Activated T-cell treated with anti-CD3 and anti-CD28 coated beads for 24 hours (primary cell): ENCODE results near the gene EPHA10.
"Not testable (repeated sequence)": the region's sequence is repeated elsewhere in the genome, so short reads cannot be mapped to it uniquely, and the experiment has no call there.

Source experiments
- DNase-seq: peaks from one replicate; pipeline ENCODE4 v3.0.0-alpha.2; 2020; ENCODE audit warnings: low read depth

EPHA10 gene

GRCh38 chr1:37771440-37771839 lies 6.5 kb upstream of the EPHA10 start:
- not testable (repeated sequence) for DNase-seq

GRCh38 chr1:37767488-37767887 lies 2.6 kb upstream of the EPHA10 start:
- no peak for DNase-seq

- DNase-seq, result no peak
Observed at GRCh38 chr1:37765916-37766664, 1.2 kb upstream of the EPHA10 start.

GRCh38 chr1:37764414-37764825 lies 500 bp downstream of the EPHA10 start:
- DNase-seq, result no peak

GRCh38 chr1:37763791-37764413 lies 1.0 kb downstream of the EPHA10 start:
- DNase-seq, result no peak

- no peak for DNase-seq
Observed at GRCh38 chr1:37762516-37762915, 2.4 kb downstream of the EPHA10 start.

GRCh38 chr1:37761416-37762095 lies 3.4 kb downstream of the EPHA10 start:
- no peak for DNase-seq

GRCh38 chr1:37759451-37759850 lies 5.5 kb downstream of the EPHA10 start:
- no peak for DNase-seq

- no peak for DNase-seq
Observed at GRCh38 chr1:37755951-37756560, 8.9 kb downstream of the EPHA10 start.

- DNase-seq, result no peak
Observed at GRCh38 chr1:37755290-37755689, 9.6 kb downstream of the EPHA10 start.

GRCh38 chr1:37753473-37754321 lies 11.2 kb downstream of the EPHA10 start:
- no peak for DNase-seq

- no peak for DNase-seq
Observed at GRCh38 chr1:37752583-37753471, 12.1 kb downstream of the EPHA10 start.

- no peak for DNase-seq
Observed at GRCh38 chr1:37752213-37752582, 12.7 kb downstream of the EPHA10 start.

- DNase-seq, result no peak
Observed at GRCh38 chr1:37748565-37748964, 16.4 kb downstream of the EPHA10 start.

GRCh38 chr1:37746806-37747205 lies 18.1 kb downstream of the EPHA10 start:
- no peak for DNase-seq

- DNase-seq, result no peak
Observed at GRCh38 chr1:37741662-37742061, 23.3 kb downstream of the EPHA10 start.

- DNase-seq, result no peak
Observed at GRCh38 chr1:37741130-37741529, 23.8 kb downstream of the EPHA10 start.

GRCh38 chr1:37739222-37739621 lies 25.7 kb downstream of the EPHA10 start:
- no peak for DNase-seq

GRCh38 chr1:37738619-37739018 lies 26.3 kb downstream of the EPHA10 start:
- not testable (repeated sequence) for DNase-seq

GRCh38 chr1:37737975-37738374 lies 26.9 kb downstream of the EPHA10 start:
- not testable (repeated sequence) for DNase-seq
